Esophagus squamous epithelium (tissue), 4 donors: ENCODE data around the gene MYH10.

ENCODE experiments used
- CTCF ChIP-seq, 6 experiments: fragments of 450-650 bp in 4 of 6; fragments of 200-600 bp in 2 of 6; sonication (generic) in 2 of 6; IDR thresholded peaks; one replicate each; pipeline ENCODE4 v1.5.1; 2016 to 2019; ENCODE audit warnings: antibody characterized with exemption in 6 of 6, mild to moderate bottlenecking in 4 of 6, moderate library complexity in 4 of 6
- POLR2A ChIP-seq, 4 donors: fragments of 450-650 bp; IDR thresholded peaks; one replicate each; pipeline ENCODE4 v1.6.1; 2017; ENCODE audit warnings: antibody characterized with exemption in 4 of 4, mild to moderate bottlenecking in 4 of 4, moderate library complexity in 3 of 4

GRCh38 chr17:8473451-8474192, 156.9 kb downstream of the MYH10 start:
- TF ChIP-seq CTCF (IDR thresholded peaks at IDR 0.05) (no peak), POLR2A (IDR thresholded peaks at IDR 0.05) (no peak)
